Neural crest cell (in vitro differentiated cells): ENCODE measurements around the gene CDC42BPG. TPM values are rescaled to one million over a fixed set of nuclear protein-coding genes. Genes with fewer than 3 reads are reported as not detected.
A peak's percentile ranks its signal among the peaks of the same experiment; 100 is the strongest.

ENCODE experiments used
- DNase-seq: peaks from one replicate; pipeline ENCODE4 v3.0.0; 2021; ENCODE audit warnings: low read depth, mixed read lengths, low spot score
- H3K27ac Mint-ChIP-seq: one replicate; pipeline ENCODE4 v1.8.0; 2021; ENCODE audit warnings: mild to moderate bottlenecking, mixed read lengths; ENCODE audit not compliant: unreplicated experiment
- H3K27me3 Mint-ChIP-seq: 2 replicates; pipeline ENCODE4 v1.8.0; 2021; ENCODE audit warnings: low read depth, mild to moderate bottlenecking, mixed read lengths
- H3K36me3 Mint-ChIP-seq: 2 replicates; pipeline ENCODE4 v1.8.0; 2021; ENCODE audit warnings: low read depth, mild to moderate bottlenecking, mixed read lengths
- H3K4me1 Mint-ChIP-seq: 2 replicates; pipeline ENCODE4 v1.8.0; 2021; ENCODE audit warnings: mixed read lengths
- H3K4me3 Mint-ChIP-seq: one replicate; pipeline ENCODE4 v1.8.0; 2021; ENCODE audit warnings: mild to moderate bottlenecking, mixed read lengths
- H3K9me3 Mint-ChIP-seq: 2 replicates; pipeline ENCODE4 v1.8.0; 2021; ENCODE audit warnings: mixed read lengths
- total RNA-seq: library from RNA; stranded (reverse); gene quantifications from 2 replicates; pipeline ENCODE4 v1.2.1, GENCODE V29; 2021
- TF ChIP-seq, protein P1 (sequence below): fragments of 200-600 bp; sonication (generic); conservative IDR thresholded peaks from 2 replicates; pipeline ENCODE4 v1.5.0; 2021; ENCODE audit warnings: antibody characterized with exemption, mild to moderate bottlenecking

CDC42BPG gene
- total RNA-seq, 1 donor from 2014 or later, result 3.5 TPM

- Mint-ChIP-seq H3K36me3 (peaks cover 3% of the 10 kb centered on the region), H3K27me3 (no peaks in the 10 kb centered on the region), H3K9me3 (no peaks in the 10 kb centered on the region), H3K4me3 (peak overlapping the region; percentile 99), H3K4me1 (peaks cover 20% of the 10 kb centered on the region), H3K27ac (peak overlapping the region; percentile 67)
- TF ChIP-seq, protein P1, sequence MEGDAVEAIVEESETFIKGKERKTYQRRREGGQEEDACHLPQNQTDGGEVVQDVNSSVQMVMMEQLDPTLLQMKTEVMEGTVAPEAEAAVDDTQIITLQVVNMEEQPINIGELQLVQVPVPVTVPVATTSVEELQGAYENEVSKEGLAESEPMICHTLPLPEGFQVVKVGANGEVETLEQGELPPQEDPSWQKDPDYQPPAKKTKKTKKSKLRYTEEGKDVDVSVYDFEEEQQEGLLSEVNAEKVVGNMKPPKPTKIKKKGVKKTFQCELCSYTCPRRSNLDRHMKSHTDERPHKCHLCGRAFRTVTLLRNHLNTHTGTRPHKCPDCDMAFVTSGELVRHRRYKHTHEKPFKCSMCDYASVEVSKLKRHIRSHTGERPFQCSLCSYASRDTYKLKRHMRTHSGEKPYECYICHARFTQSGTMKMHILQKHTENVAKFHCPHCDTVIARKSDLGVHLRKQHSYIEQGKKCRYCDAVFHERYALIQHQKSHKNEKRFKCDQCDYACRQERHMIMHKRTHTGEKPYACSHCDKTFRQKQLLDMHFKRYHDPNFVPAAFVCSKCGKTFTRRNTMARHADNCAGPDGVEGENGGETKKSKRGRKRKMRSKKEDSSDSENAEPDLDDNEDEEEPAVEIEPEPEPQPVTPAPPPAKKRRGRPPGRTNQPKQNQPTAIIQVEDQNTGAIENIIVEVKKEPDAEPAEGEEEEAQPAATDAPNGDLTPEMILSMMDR, result no peak
- no peak for DNase-seq
Observed at GRCh38 chr11:64809781-64810241, 34.6 kb downstream of the CDC42BPG start.

DNA sequence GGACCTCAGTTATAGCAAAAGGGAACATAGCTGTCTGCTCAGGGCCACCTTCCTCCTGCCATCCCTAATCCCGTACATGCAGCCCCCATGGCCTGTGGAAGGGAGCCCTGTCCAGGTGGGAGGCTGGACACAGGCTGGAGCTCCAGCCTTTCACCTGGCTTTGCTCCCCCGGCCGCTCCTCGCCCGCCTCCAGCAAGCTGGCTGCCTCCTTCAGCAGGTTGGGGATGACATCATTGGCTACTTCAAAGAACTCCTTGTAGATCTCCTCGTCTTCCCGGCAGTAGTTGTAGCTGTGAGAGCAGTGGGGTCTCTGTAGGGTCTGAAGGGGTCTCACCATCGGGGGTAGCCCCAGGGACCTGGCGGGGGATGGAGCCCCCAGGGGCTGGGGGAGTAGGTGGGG, 39.0 kb downstream of the CDC42BPG start:
- no peak overlapping the region for H3K27ac Mint-ChIP-seq
- peaks cover 3% of the 10 kb centered on the region for H3K36me3 Mint-ChIP-seq
- TF ChIP-seq, protein P1, result no peak
- no peaks in the 10 kb centered on the region for H3K9me3 Mint-ChIP-seq
- peaks cover 25% of the 10 kb centered on the region for H3K4me1 Mint-ChIP-seq
- DNase-seq, result no peak
- no peaks in the 10 kb centered on the region for H3K27me3 Mint-ChIP-seq
- H3K4me3 Mint-ChIP-seq, result peak overlapping the region; percentile 69

GRCh38 chr11:64804346-64805210, 39.9 kb downstream of the CDC42BPG start:
- H3K27ac Mint-ChIP-seq, result no peak overlapping the region

DNA sequence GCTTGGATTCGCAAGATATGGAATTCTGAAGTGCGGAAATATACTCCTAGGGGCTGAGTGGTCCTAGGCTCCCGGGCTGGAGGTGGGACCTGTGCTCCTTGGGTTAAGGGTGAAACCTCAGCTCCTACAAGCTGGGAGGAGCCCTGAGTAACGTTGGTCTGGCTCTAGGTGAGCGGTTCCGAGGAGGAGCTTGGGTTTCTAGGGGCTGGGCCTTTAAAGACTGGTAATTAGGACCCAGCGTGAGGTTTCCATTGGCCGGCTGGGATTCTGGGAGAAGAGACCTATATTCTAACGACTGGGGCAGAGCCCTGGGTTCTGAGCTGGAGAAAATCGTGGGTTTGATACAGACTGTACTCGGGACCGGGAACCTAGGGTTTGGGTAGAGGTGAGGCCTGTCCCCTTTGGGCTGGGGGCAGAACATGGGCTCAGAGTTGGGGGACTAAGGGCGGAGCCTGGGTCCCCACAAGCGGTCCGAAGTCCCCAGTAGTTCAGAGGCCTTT, 40.6 kb downstream of the CDC42BPG start:
- no peak for DNase-seq
- H3K27ac Mint-ChIP-seq, result peak overlapping the region; percentile 94

More at GRCh38 chr11:64804346-64805210, 39.9 kb downstream of the CDC42BPG start:
- no peak for DNase-seq
- TF ChIP-seq, protein P1, result no peak
- H3K4me1 Mint-ChIP-seq, result peaks cover 19% of the 10 kb centered on the region
- H3K36me3 Mint-ChIP-seq, result peaks cover 3% of the 10 kb centered on the region
- H3K27me3 Mint-ChIP-seq, result no peaks in the 10 kb centered on the region
- H3K9me3 Mint-ChIP-seq, result no peaks in the 10 kb centered on the region
- peak overlapping the region; percentile 92 for H3K4me3 Mint-ChIP-seq

DNA sequence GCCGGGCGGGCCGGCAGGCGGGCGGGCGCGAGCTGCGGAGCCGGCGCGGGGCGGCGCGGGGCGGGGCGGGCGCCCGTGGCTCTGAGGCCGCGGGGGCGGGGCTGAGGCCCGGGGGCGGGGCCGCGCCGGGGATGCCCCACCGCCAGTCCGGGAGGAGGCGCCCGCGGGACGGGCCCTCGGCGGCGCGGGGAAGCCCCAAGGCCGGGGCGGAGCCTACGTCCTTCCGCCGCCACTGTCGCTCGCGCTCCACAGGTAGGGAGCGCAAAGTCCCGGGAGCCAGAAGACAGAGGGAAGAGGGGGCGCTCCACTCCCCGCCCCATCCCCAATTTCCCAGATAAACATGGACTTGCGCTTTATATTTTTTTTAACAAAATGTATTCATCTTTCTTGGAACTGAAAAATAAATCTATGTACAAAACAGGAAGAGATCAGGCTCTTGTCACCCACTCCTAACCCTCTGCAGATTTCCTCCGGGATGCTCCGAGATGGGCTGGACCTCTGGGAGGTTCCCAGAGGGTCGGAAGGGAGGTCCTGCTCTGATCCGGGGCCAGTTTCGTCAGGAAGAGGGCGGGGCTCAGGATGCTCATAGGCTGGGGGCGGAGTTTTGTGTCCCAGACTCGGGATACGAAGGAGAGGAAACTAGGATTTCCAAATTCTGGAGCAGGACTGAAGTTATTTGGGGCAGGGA, 41.2 kb downstream of the CDC42BPG start, which contains the start of gene MAP4K2:
Gene MAP4K2, minus strand, starts transcription at position 57 of the 688 bp plus-strand sequence. CDS start 65 bp downstream, outside the sequence.
- peak within 1 kb of the TSS; percentile 94 for H3K27ac Mint-ChIP-seq
- TF ChIP-seq, protein P1, result peak; percentile 43
- H3K9me3 Mint-ChIP-seq, result no peaks in the 10 kb centered on the region
- H3K27me3 Mint-ChIP-seq, result no peaks in the 10 kb centered on the region
- DNase-seq, result peak; percentile 75
- H3K4me3 Mint-ChIP-seq, result peak within 1 kb of the TSS; percentile 92
- peaks cover 12% of the 10 kb centered on the region for H3K4me1 Mint-ChIP-seq
- H3K36me3 Mint-ChIP-seq, result peaks cover 2% of the 10 kb centered on the region

More for the DNA sequence above, 40.6 kb downstream of the CDC42BPG start:
- Mint-ChIP-seq H3K4me3 (peak overlapping the region; percentile 92), H3K9me3 (no peaks in the 10 kb centered on the region), H3K4me1 (peaks cover 14% of the 10 kb centered on the region), H3K36me3 (peaks cover 3% of the 10 kb centered on the region), H3K27me3 (no peaks in the 10 kb centered on the region)
- TF ChIP-seq, protein P1, result no peak
